HEK293 (cell line): ENCODE data around the gene CYP2C18.

ENCODE experiments used
- CTCF ChIP-seq: fragments of 450-650 bp; formaldehyde crosslinking; IDR thresholded peaks from 2 replicates; pipeline ENCODE4 v1.5.1; 2016; ENCODE audit warnings: missing biosample characterization, missing genetic modification characterization
- YY1 ChIP-seq: fragments of 450-650 bp; formaldehyde crosslinking; IDR thresholded peaks from 2 replicates; pipeline ENCODE4 v1.5.1; 2018; ENCODE audit warnings: missing biosample characterization, missing genetic modification characterization
- ZNF248 ChIP-seq: fragments of 450-650 bp; formaldehyde crosslinking; IDR thresholded peaks from 2 replicates; pipeline ENCODE4 v1.5.1; 2017; ENCODE audit warnings: missing biosample characterization, missing genetic modification characterization
- ZNF416 ChIP-seq: fragments of 450-650 bp; formaldehyde crosslinking; IDR thresholded peaks from 2 replicates; pipeline ENCODE4 v1.5.1; 2016; ENCODE audit warnings: missing biosample characterization, missing genetic modification characterization
- ZNF571 ChIP-seq: fragments of 450-650 bp; formaldehyde crosslinking; IDR thresholded peaks from 2 replicates; pipeline ENCODE4 v1.5.0; 2017; ENCODE audit warnings: missing biosample characterization, missing genetic modification characterization
- TF ChIP-seq, protein P1 (sequence below): fragments of 450-650 bp; formaldehyde crosslinking; IDR thresholded peaks from 2 replicates; pipeline ENCODE4 v1.5.1; 2016; ENCODE audit warnings: missing biosample characterization, missing genetic modification characterization

GRCh38 chr10:94760586-94761178, 77.2 kb downstream of the CYP2C18 start:
- TF ChIP-seq ZNF416 (tag by site-specific recombination) (no peak), CTCF (tag by site-specific recombination) (no peak), ZNF248 (tag by site-specific recombination) (no peak), ZNF571 (no peak), YY1 (tag by site-specific recombination) (no peak)
- TF ChIP-seq, protein P1, sequence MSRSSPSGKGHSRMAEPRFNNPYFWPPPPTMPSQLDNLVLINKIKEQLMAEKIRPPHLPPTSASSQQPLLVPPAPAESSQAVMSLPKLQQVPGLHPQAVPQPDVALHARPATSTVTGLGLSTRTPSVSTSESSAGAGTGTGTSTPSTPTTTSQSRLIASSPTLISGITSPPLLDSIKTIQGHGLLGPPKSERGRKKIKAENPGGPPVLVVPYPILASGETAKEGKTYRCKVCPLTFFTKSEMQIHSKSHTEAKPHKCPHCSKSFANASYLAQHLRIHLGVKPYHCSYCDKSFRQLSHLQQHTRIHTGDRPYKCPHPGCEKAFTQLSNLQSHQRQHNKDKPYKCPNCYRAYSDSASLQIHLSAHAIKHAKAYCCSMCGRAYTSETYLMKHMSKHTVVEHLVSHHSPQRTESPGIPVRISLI (tag by site-specific recombination) = no peak
